ENCODE data around the gene PFKFB4. TPM values are rescaled to one million over a fixed set of nuclear protein-coding genes. Genes with fewer than 3 reads are reported as not detected.

Gene PFKFB4
- total RNA-seq, 1 donor from 2014 or later, result 0.60 TPM

DNA sequence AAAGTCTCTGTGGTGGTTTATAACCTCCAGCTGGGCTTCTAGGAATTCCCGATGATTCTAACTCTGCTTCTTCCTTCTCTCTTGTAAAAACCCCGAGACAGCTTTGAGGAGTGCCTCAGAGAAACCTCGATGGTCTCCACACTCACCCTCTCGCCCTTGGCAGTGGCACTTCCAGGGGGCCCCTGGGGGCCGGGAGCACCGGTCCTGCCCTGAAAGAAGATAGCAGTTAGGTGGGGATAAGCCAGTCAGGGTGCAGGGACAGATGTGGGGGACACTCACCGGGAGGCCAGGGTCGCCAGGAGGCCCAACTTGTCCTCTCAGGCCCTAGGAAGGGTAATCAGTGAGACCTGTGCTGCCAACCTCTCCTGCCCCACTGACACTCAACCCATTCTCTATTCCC, 28.8 kb upstream of the PFKFB4 start:
- no peak for DNase-seq (ENCODE audit: low read depth in 2 of 2)

GRCh38 chr3:48584836-48585235, 28.2 kb upstream of the PFKFB4 start:
- DNase-seq (ENCODE audit: low read depth in 2 of 2), result no peak

GRCh38 chr3:48581621-48582481, 25.2 kb upstream of the PFKFB4 start:
- DNase-seq (ENCODE audit: low read depth in 2 of 2), result no peak

GRCh38 chr3:48576647-48577046, 20.0 kb upstream of the PFKFB4 start:
- no peak for DNase-seq (ENCODE audit: low read depth in 2 of 2)

GRCh38 chr3:48575366-48575765, 18.8 kb upstream of the PFKFB4 start:
- no peak for DNase-seq (ENCODE audit: low read depth in 2 of 2)

GRCh38 chr3:48573973-48574585, 17.5 kb upstream of the PFKFB4 start:
- no peak for DNase-seq (ENCODE audit: low read depth in 2 of 2)

DNA sequence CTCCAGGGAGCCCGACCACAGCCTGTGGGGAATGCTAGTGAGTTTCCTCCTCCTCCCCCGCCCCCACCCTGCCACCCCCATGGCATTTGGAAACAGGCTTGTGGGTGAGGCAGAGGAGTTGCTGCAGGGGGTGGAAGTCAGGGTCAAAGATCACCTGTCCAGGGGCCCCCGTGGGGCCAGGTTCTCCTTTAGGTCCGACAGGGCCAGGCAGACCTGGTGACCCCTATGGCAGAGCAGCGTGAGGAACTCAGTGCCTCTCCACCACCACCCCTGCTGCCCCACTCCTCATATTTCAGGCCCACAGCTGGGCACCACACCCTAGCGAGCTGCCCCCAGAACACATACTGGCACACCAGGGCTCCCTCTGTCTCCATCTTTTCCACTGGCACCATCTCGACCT, 15.9 kb upstream of the PFKFB4 start:
- no peak for DNase-seq (ENCODE audit: low read depth in 2 of 2)

GRCh38 chr3:48571938-48572337, 15.3 kb upstream of the PFKFB4 start:
- no peak for DNase-seq (ENCODE audit: low read depth in 2 of 2)

DNA sequence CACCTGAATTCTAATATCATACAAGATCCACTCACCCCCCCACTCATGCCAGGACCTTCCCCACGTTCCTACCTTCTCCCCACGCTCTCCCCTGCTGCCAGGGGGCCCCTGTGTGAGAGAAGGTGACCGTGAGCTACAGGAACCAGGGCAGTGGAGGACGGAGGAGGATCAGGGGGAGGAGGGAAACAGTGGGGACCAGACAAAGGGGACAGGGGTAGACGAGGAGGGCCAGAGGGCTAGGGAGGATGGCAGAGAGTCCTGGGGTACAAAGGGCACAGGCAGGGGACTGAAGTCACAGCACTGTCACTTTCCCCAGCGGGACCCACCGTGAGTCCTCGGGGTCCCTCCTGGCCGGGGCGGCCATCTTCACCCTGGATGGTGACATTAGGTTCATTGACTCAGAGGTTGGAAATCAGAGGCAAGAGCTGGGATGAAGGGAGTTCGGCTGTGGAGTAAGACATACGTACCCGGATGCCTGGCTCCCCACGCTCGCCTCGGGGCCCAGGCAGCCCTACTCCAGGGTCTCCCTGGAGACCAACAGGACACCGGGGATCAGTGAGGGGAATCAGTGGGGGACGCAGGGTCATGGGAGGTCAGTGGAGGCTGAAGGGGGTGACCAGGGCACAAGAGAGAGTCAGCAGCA, 13.3 kb upstream of the PFKFB4 start:
- DNase-seq (ENCODE audit: low read depth in 2 of 2), result no peak

GRCh38 chr3:48569400-48569799, 12.8 kb upstream of the PFKFB4 start:
- DNase-seq (ENCODE audit: low read depth in 2 of 2), result no peak

GRCh38 chr3:48568476-48568875, 11.9 kb upstream of the PFKFB4 start:
- DNase-seq (ENCODE audit: low read depth in 2 of 2), result no peak

- DNase-seq (ENCODE audit: low read depth in 2 of 2), result no peak
Measured at GRCh38 chr3:48567500-48567899, 10.9 kb upstream of the PFKFB4 start.

DNA sequence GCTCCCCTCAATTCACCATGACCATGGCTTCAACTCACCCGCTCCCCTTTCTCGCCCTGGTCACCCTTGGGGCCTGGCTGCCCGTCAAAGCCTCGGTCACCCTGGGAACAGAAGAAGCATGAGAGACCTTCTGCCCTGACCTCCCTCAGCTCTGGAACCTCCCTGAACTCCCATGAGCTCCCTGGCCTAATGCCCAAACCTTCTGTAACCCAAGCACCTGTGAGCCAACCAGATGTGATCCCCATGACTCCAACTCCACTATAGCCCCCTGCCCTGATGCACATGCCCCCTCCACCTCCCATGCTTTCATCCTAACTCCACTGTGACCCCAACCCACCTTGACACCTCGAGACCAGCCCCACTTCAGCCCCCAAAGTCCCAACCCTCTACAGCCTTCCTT, 10.5 kb upstream of the PFKFB4 start:
- DNase-seq (ENCODE audit: low read depth in 2 of 2), result no peak

DNA sequence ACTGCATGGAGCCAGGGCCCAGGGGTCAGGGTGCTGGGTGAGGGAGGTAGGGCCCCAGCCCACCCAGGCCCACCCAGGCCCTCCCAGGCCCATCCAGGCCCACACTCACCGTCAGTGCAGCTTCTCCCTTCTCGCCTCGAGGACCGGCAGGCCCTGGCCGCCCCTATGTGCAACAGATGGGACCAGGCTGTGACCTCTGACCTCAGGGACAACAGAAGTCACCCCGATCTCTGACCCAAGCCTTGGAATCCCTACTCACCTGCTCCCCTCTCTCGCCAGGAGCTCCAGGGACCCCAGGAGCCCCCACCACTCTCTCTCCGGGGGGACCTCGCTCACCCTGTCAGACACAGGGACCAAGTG, 9.8 kb upstream of the PFKFB4 start:
- no peak for DNase-seq (ENCODE audit: low read depth in 2 of 2)

DNA sequence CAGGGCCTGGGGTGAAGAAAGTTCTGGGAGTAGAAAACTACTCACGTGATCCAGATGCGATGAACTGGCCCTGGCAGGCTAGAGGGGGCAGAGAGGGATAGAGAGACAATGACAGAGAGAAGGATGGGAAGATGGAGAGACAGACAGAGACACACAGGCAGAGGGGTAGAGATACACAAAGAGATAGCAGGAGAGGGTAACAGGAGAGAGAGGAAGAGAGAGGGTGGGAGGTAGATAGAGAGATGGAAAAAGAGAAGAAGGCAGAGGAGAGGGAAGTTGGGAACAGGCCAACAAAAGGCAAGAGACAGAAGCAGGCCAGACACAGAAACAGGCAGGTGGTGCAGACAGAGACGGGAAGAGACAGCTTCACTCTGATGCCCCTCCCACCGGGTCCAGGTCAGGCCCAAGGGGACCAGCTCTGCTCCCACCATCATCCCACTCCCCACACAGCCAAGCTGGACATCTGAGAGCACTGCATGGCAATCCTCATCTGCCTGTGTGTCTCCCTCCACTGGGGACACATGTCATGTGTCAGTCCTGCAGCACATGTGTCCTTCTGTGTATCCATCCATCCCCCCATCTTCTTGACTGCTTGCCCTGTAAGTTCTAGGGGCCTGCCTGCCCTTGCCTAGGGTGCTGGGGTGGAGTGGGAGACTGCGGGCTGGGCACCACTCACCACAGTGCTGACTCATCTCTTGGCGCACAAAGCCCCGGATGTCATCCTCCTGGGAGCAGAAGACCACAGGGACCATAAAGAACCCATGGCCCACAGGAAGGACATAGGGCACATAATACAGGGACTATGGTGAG, 9.2 kb upstream of the PFKFB4 start:
- peak in 1 of 2 donors; percentile 50 for DNase-seq (ENCODE audit: low read depth in 2 of 2)

- DNase-seq (ENCODE audit: low read depth in 2 of 2), result no peak
Measured at GRCh38 chr3:48565186-48565585, 8.6 kb upstream of the PFKFB4 start.

DNA sequence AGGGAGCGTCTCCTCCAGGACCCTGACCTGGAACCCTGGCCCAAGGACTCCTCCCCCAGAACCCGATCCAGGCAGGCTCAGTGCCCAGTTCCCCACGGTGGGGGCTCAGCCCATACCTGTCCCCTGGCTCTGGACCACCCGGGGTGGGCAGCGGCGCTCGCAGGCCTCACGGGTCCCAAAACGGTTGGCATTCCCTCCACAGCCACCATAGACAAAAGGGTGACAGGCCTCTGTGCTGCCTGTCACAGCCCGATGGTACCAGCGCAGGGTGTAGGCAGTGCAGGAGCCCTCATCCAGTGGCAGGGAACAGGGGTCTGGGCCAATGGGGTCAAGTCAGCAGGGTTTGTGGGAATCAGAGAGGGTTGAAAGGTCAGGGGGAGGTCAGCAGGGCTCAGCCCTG, 8.1 kb upstream of the PFKFB4 start:
- DNase-seq (ENCODE audit: low read depth in 2 of 2), result no peak

DNA sequence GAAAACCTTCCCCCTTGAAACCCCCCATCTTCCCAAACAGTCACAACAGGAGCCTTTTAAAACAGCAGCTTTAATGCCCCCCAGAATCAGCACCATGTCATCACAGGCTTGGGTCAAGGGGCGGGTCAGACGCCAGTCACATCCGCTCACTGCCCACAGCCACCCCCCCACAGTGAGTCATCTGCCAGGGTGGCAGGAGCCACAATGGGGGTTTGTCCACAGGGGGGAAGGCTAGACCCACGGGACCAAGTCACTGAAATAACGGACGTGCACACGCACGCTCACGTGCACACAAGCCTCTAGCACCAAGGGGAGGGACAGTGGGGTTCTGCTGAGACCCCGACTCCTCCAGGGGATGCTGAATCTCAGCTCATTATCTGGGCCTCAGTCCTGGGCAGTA, 7.4 kb upstream of the PFKFB4 start:
- peak; percentile 80 to 82 for DNase-seq (ENCODE audit: low read depth in 2 of 2)

DNA sequence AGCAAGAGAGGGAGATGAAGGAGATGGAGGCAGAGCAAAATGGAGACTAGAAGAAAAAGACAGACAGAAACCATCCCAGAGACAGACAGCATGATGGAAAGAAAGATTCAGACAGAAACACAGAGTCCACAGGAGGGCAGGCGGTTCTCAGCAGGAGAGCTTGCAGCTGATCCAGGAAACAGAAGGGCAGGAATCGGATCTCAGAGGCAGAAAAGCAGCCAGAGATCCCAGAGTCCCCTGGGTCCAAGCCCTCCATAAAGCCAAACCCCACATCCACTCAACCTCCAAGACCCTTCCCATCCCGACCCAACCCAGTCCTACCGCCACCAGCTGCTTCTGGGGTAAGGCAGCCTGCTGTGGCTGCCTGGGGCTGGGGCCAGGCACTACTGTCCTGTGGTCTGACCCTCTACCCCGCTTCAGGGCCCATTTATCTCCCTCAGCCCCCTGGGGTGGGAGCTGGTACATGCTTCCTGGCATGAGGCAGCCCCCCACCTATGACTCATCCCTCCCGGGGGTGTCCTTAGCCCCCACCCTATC, 6.8 kb upstream of the PFKFB4 start, which contains the start of gene UCN2:
Gene UCN2 (minus strand): TSS at position 400 of the 537 bp plus-strand sequence. CDS start 657 bp downstream, outside the sequence.
- DNase-seq (ENCODE audit: low read depth in 2 of 2), result peak; percentile 21 to 33

GRCh38 chr3:48562367-48563095, 5.9 kb upstream of the PFKFB4 start:
- no peak for DNase-seq (ENCODE audit: low read depth in 2 of 2)

All from lung microvascular endothelial cell (primary cell).